ENCODE results near the gene NFATC2.
"Not testable (repeated sequence)": the region's sequence is repeated elsewhere in the genome, so short reads cannot be mapped to it uniquely, and the experiment has no call there.

NFATC2 gene

DNA sequence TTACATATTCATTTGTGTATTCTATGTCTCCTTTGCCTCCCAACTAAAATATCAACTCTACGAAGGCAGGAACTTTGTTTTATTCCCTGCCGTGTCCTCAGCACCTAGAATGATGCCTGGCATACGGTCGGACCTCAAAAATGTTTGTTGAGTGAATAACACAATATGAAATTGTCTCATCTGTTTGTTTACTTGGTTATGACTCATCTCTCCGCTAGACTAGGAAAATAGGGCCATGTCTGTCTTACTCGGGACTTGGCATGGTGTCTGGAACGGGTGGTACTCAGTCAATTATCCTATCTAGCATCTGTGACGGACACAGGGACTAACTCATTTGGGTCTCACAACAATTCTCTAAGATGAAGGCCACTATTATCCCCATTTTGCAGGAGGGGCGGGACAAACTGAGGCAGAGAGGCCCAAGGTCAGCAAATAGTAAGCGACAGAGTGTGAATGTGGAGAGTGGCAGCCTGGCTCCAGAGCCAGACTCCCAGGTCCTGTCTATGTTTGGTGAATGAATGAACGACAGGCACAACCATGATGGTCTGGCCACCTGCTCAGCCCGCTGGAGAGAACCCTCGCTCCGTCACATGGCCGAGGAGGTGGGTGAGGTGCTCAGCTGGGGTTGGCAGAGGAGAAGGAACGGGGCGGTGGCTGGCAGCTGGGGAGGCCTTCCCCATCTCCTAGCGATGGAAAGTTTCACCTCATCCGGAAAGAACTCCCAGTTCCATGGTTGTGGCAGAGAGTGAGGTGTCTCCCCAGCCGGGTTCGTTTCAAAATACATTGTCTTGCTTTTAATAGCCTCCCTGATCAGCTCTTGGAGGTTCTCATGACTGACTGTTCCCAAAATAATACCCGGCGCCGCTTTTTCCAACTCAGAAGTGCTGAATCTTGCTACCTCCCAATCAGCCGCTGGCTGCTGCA is 27.6 kb upstream of the NFATC2 start:
- no peaks in the 10 kb centered on the region for H3K36me3 ChIP-seq (ENCODE audit: control insufficient read depth, insufficient read depth, low read length)
- 93% methylated on average over 25 of the region's 25 CpGs for WGBS, 2 experiments
- H3K27me3 ChIP-seq (ENCODE audit: control insufficient read depth, insufficient read depth, low read length, poor library complexity, severe bottlenecking), result no peaks in the 10 kb centered on the region
- H3K4me3 ChIP-seq (ENCODE audit: insufficient read depth, low read depth, low read length), result no peak overlapping the region
- H3K27ac ChIP-seq (ENCODE audit: insufficient read depth, low read depth, low read length, poor library complexity, severe bottlenecking), result no peak overlapping the region
- H3K4me1 ChIP-seq (ENCODE audit: control insufficient read depth, insufficient read depth, low read length), result no peaks in the 10 kb centered on the region
- H3K9me3 ChIP-seq (ENCODE audit: control insufficient read depth, low read length), result no peaks in the 10 kb centered on the region

GRCh38 chr20:51568533-51568932 is 26.0 kb upstream of the NFATC2 start:
- H3K4me1 ChIP-seq (ENCODE audit: control insufficient read depth, insufficient read depth, low read length); H3K36me3 ChIP-seq (ENCODE audit: control insufficient read depth, insufficient read depth, low read length); H3K4me3 ChIP-seq (ENCODE audit: insufficient read depth, low read depth, low read length); H3K27ac ChIP-seq (ENCODE audit: insufficient read depth, low read depth, low read length, poor library complexity, severe bottlenecking); H3K9me3 ChIP-seq (ENCODE audit: control insufficient read depth, low read length): not testable (repeated sequence)
- peaks cover 10% of the 10 kb centered on the region for H3K27me3 ChIP-seq (ENCODE audit: control insufficient read depth, insufficient read depth, low read length, poor library complexity, severe bottlenecking)
- whole genome bisulfite sequencing, 2 experiments, result 89 to 90% methylated on average over 3 of the region's 3 CpGs

DNA sequence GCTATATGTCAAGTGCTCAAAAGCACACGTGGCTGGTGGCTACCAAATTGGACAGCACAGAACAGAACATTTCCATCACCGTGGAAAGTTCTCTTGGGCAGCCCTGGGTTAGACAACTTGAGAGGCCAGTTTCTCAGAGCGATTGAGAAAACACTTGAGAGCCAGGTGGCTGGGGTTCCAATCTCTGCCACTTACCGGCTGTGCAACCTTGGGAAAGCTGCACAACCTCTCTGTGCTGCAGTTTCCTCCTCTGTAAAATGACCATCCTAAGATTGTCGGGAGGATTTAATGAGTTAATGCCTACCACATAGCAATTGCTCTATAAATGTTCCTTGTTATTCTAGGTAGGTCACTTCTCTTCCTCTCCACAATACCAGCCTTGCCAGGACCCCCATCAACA is 25.1 kb upstream of the NFATC2 start:
- Histone ChIP-seq H3K36me3 (ENCODE audit: control insufficient read depth, insufficient read depth, low read length) (no peaks in the 10 kb centered on the region), H3K27me3 (ENCODE audit: control insufficient read depth, insufficient read depth, low read length, poor library complexity, severe bottlenecking) (peaks cover 19% of the 10 kb centered on the region), H3K9me3 (ENCODE audit: control insufficient read depth, low read length) (no peaks in the 10 kb centered on the region), H3K27ac (ENCODE audit: insufficient read depth, low read depth, low read length, poor library complexity, severe bottlenecking) (no peak overlapping the region), H3K4me3 (ENCODE audit: insufficient read depth, low read depth, low read length) (no peak overlapping the region), H3K4me1 (ENCODE audit: control insufficient read depth, insufficient read depth, low read length) (peaks cover 5% of the 10 kb centered on the region)
- WGBS, 2 experiments, result 85 to 91% methylated on average over 5 of the region's 5 CpGs

DNA sequence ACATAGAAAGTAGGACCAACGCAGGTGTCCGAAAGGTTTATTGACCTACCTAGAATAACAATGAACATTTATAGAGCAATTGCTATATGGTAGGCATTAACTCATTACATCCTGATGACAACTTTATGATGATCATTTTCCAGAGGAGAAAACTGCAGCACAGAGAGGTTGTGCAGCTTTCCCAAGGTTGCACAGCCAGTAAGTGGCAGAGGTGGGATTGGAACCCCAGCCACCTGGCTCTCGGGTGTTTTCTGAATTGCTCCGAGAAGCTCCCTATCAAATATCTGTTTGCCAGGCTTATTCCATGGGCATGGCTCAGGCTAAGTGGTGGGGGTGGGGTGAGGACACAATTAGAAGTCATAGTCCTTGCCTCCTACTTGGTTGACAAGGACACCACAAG is 24.1 kb upstream of the NFATC2 start:
- Histone ChIP-seq H3K27me3 (ENCODE audit: control insufficient read depth, insufficient read depth, low read length, poor library complexity, severe bottlenecking) (peaks cover 30% of the 10 kb centered on the region), H3K4me1 (ENCODE audit: control insufficient read depth, insufficient read depth, low read length) (peaks cover 7% of the 10 kb centered on the region), H3K27ac (ENCODE audit: insufficient read depth, low read depth, low read length, poor library complexity, severe bottlenecking) (no peak overlapping the region), H3K4me3 (ENCODE audit: insufficient read depth, low read depth, low read length) (no peak overlapping the region), H3K36me3 (ENCODE audit: control insufficient read depth, insufficient read depth, low read length) (no peaks in the 10 kb centered on the region), H3K9me3 (ENCODE audit: control insufficient read depth, low read length) (no peaks in the 10 kb centered on the region)
- 95 to 97% methylated on average over 2 to 4 of the region's 4 CpGs for WGBS, 2 experiments

DNA sequence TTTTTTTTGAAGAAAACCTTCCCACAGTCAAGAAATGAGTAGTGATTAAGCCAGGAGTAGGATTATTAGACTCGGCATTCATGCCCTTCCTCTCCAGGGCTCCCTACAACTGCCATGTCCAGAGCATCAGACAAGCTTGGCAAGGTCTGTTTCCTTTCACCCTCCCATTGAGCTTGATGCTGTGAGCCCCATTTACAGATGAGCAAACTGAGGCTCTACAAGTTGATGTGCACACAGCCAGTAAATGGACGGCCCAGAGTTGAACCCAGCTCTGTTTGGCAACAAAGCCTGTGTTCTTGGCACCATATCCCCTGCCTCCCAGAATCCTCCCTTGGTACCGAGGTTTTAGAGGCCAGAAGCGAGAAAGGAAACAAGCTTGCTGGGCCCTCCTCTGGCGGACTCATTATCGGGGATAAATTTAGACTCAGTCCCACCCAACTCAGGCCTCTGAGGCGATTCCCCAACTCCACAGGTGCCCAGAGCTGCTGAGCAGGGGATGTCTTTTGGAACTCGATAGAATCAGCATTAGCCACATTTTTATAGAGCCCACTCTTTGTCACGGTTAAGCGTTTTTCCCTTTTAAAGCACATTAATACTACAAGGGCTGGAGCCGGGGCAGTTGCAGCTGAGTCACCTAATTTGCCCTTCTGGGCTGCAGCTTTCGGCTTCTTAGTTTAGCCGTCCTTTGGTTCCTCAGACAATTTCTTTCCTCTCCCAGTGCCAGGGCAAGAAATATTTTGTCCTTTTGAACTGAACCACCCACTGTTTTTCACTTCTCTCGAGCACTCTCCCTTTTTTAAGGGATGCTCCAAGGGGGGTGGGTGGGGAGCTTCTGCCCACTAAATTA is 23.0 kb upstream of the NFATC2 start:
- H3K27me3 ChIP-seq (ENCODE audit: control insufficient read depth, insufficient read depth, low read length, poor library complexity, severe bottlenecking), result peaks cover 40% of the 10 kb centered on the region
- no peaks in the 10 kb centered on the region for H3K9me3 ChIP-seq (ENCODE audit: control insufficient read depth, low read length)
- H3K36me3 ChIP-seq (ENCODE audit: control insufficient read depth, insufficient read depth, low read length), result no peaks in the 10 kb centered on the region
- H3K4me3 ChIP-seq (ENCODE audit: insufficient read depth, low read depth, low read length), result no peak overlapping the region
- 70 to 74% methylated on average over 14 of the region's 14 CpGs for WGBS, 2 experiments
- peaks cover 17% of the 10 kb centered on the region for H3K4me1 ChIP-seq (ENCODE audit: control insufficient read depth, insufficient read depth, low read length)
- no peak overlapping the region for H3K27ac ChIP-seq (ENCODE audit: insufficient read depth, low read depth, low read length, poor library complexity, severe bottlenecking)

DNA sequence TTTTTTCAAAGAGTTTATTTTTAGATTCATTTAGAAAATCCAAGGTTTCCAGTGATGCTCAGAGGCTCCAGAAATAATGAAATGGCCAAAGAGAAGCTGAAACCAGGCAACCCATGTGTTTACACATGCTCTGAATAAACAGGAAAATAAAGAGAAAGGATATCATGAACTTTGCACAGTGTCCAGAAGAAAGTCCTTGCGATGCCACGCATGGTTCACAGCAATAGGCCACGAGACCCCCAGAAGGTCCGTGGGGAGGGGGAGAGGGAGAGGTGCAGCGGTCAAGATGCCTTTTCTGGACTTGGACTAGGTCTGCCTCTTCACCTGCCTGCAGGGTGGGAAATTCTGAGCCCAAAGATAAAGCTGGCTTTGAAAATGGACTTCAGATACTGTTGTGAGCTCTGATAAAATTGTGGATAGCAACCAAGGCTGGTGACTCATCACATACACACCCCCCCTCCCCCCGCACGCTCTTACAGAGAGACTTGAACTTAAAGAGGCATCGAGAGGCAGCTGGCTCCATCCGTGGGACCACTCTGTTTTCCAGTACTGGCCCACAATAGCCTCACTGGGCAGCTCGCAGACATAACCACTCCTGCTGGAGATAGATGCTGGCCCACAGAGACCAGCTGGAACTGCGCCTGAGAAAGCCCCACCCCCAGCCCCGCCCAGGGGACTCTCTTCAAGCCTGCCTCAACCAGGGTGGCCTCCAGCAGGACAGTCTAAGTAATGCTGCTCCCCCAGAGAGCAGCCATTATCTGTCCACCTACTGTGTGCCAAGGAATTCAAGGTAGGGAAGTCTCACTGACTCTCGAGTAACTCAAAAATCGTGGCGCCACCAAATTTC is 21.2 kb upstream of the NFATC2 start:
- peaks cover 58% of the 10 kb centered on the region for H3K27me3 ChIP-seq (ENCODE audit: control insufficient read depth, insufficient read depth, low read length, poor library complexity, severe bottlenecking)
- H3K36me3 ChIP-seq (ENCODE audit: control insufficient read depth, insufficient read depth, low read length), result no peaks in the 10 kb centered on the region
- H3K4me3 ChIP-seq (ENCODE audit: insufficient read depth, low read depth, low read length), result no peak overlapping the region
- H3K9me3 ChIP-seq (ENCODE audit: control insufficient read depth, low read length), result no peaks in the 10 kb centered on the region
- H3K4me1 ChIP-seq (ENCODE audit: control insufficient read depth, insufficient read depth, low read length), result peaks cover 20% of the 10 kb centered on the region
- H3K27ac ChIP-seq (ENCODE audit: insufficient read depth, low read depth, low read length, poor library complexity, severe bottlenecking), result no peak overlapping the region
- WGBS, 2 experiments, result 31 to 32% methylated on average over 15 of the region's 15 CpGs

DNA sequence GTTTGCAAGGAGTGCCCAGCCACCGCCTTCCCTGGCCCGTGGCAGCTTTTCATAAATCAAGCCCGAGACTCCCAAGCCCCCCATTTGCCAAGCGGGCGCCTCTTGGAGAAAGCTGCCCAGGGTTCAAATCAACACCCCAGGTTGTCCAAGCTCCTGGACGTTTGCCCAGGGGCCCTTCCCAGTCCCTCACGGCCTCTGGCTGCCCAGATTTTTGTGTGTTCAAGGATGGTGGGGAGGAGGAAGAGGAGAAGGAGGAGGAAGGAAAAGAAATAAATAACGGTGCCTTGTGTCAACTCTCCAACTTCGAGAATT is 20.6 kb upstream of the NFATC2 start:
- Histone ChIP-seq H3K27me3 (ENCODE audit: control insufficient read depth, insufficient read depth, low read length, poor library complexity, severe bottlenecking) (peaks cover 59% of the 10 kb centered on the region), H3K36me3 (ENCODE audit: control insufficient read depth, insufficient read depth, low read length) (no peaks in the 10 kb centered on the region), H3K27ac (ENCODE audit: insufficient read depth, low read depth, low read length, poor library complexity, severe bottlenecking) (no peak overlapping the region), H3K4me1 (ENCODE audit: control insufficient read depth, insufficient read depth, low read length) (peaks cover 20% of the 10 kb centered on the region), H3K9me3 (ENCODE audit: control insufficient read depth, low read length) (no peaks in the 10 kb centered on the region), H3K4me3 (ENCODE audit: insufficient read depth, low read depth, low read length) (peak overlapping the region; percentile 37)
- WGBS, 2 experiments, result 11 to 12% methylated on average over 9 of the region's 9 CpGs

DNA sequence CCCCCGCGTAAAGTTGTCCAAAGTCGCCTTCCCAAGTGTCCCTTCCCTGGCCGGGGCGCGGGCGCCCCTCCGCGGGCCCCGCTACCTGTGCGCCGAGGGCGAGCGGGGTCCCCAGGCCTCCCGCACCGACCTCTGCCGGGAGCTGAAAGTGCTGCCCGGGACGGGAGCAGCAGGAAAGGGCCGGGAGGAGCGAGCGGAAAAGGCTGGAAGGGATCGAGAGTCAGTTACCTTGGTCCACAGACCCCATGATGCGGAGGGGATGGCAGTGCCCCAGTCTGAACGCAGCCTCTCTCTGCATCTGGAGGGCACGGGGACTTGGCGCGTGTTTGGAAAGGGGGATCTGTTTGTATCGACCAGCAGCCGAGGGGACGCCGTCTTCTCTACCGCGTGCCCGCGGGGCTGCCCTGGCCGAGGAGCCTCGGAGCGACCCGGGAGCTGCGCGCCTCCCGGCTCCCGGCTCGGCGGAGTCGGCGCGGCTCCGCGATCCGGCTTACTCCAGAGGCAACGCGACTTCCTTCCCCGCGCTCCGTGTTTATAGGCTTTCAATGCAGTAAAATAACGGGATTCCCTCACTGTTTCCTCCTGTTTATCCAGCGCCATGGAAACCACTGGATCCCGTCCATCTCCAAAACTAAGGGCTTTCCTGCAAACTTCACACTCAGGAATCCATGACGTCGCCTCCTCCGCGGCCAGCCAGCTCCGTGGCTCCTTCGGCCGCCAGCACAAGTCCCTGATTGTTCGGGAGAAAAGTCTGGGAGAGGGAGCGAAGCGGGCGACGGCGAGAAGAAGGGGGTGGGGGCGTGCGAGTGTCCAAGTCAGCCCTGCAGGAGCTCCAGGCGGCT is 20.0 kb upstream of the NFATC2 start:
- 0% methylated on average over 76 of the region's 76 CpGs for WGBS, 2 experiments
- Histone ChIP-seq H3K4me3 (ENCODE audit: insufficient read depth, low read depth, low read length) (peak overlapping the region; percentile 37), H3K27me3 (ENCODE audit: control insufficient read depth, insufficient read depth, low read length, poor library complexity, severe bottlenecking) (peaks cover 59% of the 10 kb centered on the region), H3K4me1 (ENCODE audit: control insufficient read depth, insufficient read depth, low read length) (peaks cover 20% of the 10 kb centered on the region), H3K36me3 (ENCODE audit: control insufficient read depth, insufficient read depth, low read length) (no peaks in the 10 kb centered on the region), H3K27ac (ENCODE audit: insufficient read depth, low read depth, low read length, poor library complexity, severe bottlenecking) (peak overlapping the region; percentile 9), H3K9me3 (ENCODE audit: control insufficient read depth, low read length) (no peaks in the 10 kb centered on the region)

DNA sequence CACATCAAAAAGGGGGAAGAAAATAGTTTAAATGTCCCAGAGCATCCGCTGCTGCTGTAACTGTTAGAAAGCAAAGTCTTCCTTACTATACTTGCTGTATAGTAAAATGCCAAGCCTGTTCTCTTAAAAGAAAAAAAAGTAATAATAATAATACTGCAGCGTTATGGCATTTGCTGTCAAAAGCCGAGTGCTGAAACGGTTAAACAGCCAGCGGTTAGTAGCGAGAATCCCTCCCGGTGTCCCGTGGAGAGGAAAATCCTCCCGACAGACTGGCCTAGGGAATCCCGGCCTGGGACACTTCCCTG is 19.5 kb upstream of the NFATC2 start:
- Histone ChIP-seq H3K36me3 (ENCODE audit: control insufficient read depth, insufficient read depth, low read length) (no peaks in the 10 kb centered on the region), H3K27me3 (ENCODE audit: control insufficient read depth, insufficient read depth, low read length, poor library complexity, severe bottlenecking) (peaks cover 59% of the 10 kb centered on the region), H3K27ac (ENCODE audit: insufficient read depth, low read depth, low read length, poor library complexity, severe bottlenecking) (no peak overlapping the region), H3K9me3 (ENCODE audit: control insufficient read depth, low read length) (no peaks in the 10 kb centered on the region), H3K4me1 (ENCODE audit: control insufficient read depth, insufficient read depth, low read length) (peaks cover 20% of the 10 kb centered on the region), H3K4me3 (ENCODE audit: insufficient read depth, low read depth, low read length) (peak overlapping the region; percentile 37)
- 0% methylated on average over 9 to 10 of the region's 10 CpGs for WGBS, 2 experiments
